Activated naive CD8-positive, alpha-beta T cell treated with anti-CD3 and anti-CD28 coated beads, Interleukin-2, amount 50 U/mL, for 24 hours (primary cell): ENCODE measurements around the gene CLNK.
A peak's percentile ranks its signal among the peaks of the same experiment; 100 is the strongest.

Experiments used
- ATAC-seq: fragments of 150-1000 bp; cut with Tn5 transposase; one replicate; pipeline ENCODE4 v1.10.0; 2021
- DNase-seq: peaks from one replicate; pipeline ENCODE4 v3.0.0; 2021
- H3K27ac Mint-ChIP-seq: one replicate; pipeline ENCODE4 v1.8.0; 2021; ENCODE audit warnings: mild to moderate bottlenecking, mixed read lengths
- H3K27me3 Mint-ChIP-seq: one replicate; pipeline ENCODE4 v1.8.0; 2021; ENCODE audit warnings: mixed read lengths
- H3K36me3 Mint-ChIP-seq: one replicate; pipeline ENCODE4 v1.8.0; 2021; ENCODE audit warnings: low read depth, mixed read lengths
- H3K4me1 Mint-ChIP-seq: one replicate; pipeline ENCODE4 v1.8.0; 2021; ENCODE audit warnings: mixed read lengths
- H3K4me3 Mint-ChIP-seq: one replicate; pipeline ENCODE4 v1.8.0; 2021; ENCODE audit warnings: mild to moderate bottlenecking, moderate library complexity, mixed read lengths
- H3K9me3 Mint-ChIP-seq: one replicate; pipeline ENCODE4 v1.8.0; 2021; ENCODE audit warnings: mixed read lengths

The CLNK gene

GRCh38 chr4:10715696-10716095 is 31.1 kb upstream of the CLNK start:
- no peak for DNase-seq
- Mint-ChIP-seq H3K4me1 (peaks cover 4% of the 10 kb centered on the region), H3K9me3 (peaks cover 6% of the 10 kb centered on the region), H3K27me3 (peaks cover 6% of the 10 kb centered on the region), H3K4me3 (no peak overlapping the region), H3K36me3 (no peaks in the 10 kb centered on the region), H3K27ac (no peak overlapping the region)
- ATAC-seq = no peak

DNA sequence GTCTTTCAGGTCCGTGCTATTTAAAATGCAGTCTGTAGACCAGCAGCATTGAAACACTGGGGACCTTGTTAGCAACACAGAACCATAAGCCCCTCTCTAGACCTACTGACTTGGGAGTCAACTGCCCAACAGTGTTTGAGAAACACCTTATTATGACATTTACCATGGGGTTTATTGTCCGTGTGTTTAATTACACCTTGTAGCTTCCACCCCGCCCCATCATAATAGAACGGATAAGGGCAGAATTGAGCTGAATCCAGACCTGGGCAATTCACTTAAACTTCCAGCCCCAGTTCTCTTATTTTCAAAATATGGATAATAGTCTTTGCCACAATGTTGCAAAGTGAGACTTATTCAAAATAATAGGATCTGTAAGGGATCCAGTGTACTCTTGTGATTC is 30.6 kb upstream of the CLNK start:
- H3K9me3 Mint-ChIP-seq = peaks cover 6% of the 10 kb centered on the region
- no peak for DNase-seq
- no peaks in the 10 kb centered on the region for H3K36me3 Mint-ChIP-seq
- H3K27me3 Mint-ChIP-seq = peaks cover 6% of the 10 kb centered on the region
- H3K4me1 Mint-ChIP-seq = peaks cover 4% of the 10 kb centered on the region
- no peak overlapping the region for H3K27ac Mint-ChIP-seq
- ATAC-seq = no peak
- H3K4me3 Mint-ChIP-seq = no peak overlapping the region

- Mint-ChIP-seq H3K4me1 (no peaks in the 10 kb centered on the region), H3K27me3 (peaks cover 6% of the 10 kb centered on the region), H3K9me3 (peaks cover 6% of the 10 kb centered on the region), H3K36me3 (no peaks in the 10 kb centered on the region), H3K27ac (no peak overlapping the region), H3K4me3 (no peak overlapping the region)
- no peak for ATAC-seq
- DNase-seq = no peak
Measured at GRCh38 chr4:10713591-10713990, 29.0 kb upstream of the CLNK start.

- H3K9me3 Mint-ChIP-seq = no peaks in the 10 kb centered on the region
- no peaks in the 10 kb centered on the region for H3K36me3 Mint-ChIP-seq
- H3K4me1 Mint-ChIP-seq = no peaks in the 10 kb centered on the region
- no peak overlapping the region for H3K4me3 Mint-ChIP-seq
- peaks cover 2% of the 10 kb centered on the region for H3K27me3 Mint-ChIP-seq
- ATAC-seq = no peak
- no peak for DNase-seq
- H3K27ac Mint-ChIP-seq = no peak overlapping the region
Measured at GRCh38 chr4:10706236-10706635, 21.7 kb upstream of the CLNK start.

- no peak overlapping the region for H3K4me3 Mint-ChIP-seq
- H3K27ac Mint-ChIP-seq = no peak overlapping the region
- H3K36me3 Mint-ChIP-seq = no peaks in the 10 kb centered on the region
- no peak for DNase-seq
- no peaks in the 10 kb centered on the region for H3K4me1 Mint-ChIP-seq
- H3K9me3 Mint-ChIP-seq = no peaks in the 10 kb centered on the region
- H3K27me3 Mint-ChIP-seq = peaks cover 2% of the 10 kb centered on the region
- ATAC-seq = no peak
Measured at GRCh38 chr4:10704430-10704810, 19.9 kb upstream of the CLNK start.

DNA sequence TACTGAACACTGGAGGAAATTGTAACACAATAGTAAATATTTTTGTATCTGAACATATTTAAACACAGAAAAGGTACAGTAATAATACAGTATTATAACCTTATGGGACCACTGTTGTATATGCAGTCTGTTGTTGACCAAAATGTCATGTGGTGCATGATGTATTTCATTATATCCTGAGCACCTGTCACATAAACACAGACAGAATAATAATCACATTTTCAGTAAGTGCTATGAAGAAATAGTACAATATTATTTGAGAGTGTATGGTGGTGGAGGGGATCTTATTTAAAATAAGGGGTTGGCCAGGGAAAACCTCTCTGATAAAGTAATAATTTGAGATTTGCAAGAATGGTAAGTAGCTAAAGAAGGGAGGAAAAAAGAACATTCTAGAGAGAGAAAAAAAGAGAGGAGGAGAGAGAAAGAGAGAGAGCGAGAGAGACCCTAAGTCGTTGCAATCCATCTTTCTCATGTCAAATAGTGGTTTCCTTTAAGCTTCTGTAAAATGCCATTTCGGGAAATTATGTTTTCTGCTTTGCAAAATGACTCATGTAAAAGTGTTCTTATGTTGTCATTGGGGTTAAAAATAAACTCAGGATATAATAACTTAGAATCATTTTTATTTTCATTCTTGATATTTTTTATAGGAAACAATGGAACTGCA is 19.3 kb upstream of the CLNK start:
- Mint-ChIP-seq H3K9me3 (peaks cover 3% of the 10 kb centered on the region), H3K27ac (no peak overlapping the region), H3K4me1 (no peaks in the 10 kb centered on the region), H3K27me3 (peaks cover 2% of the 10 kb centered on the region), H3K4me3 (no peak overlapping the region), H3K36me3 (no peaks in the 10 kb centered on the region)
- no peak for DNase-seq
- no peak for ATAC-seq

GRCh38 chr4:10703156-10703555 is 18.6 kb upstream of the CLNK start:
- no peak for DNase-seq
- peaks cover 2% of the 10 kb centered on the region for H3K27me3 Mint-ChIP-seq
- no peak overlapping the region for H3K4me3 Mint-ChIP-seq
- H3K4me1 Mint-ChIP-seq = no peaks in the 10 kb centered on the region
- ATAC-seq = no peak
- H3K9me3 Mint-ChIP-seq = peaks cover 9% of the 10 kb centered on the region
- H3K36me3 Mint-ChIP-seq = no peaks in the 10 kb centered on the region
- no peak overlapping the region for H3K27ac Mint-ChIP-seq

- H3K27me3 Mint-ChIP-seq = peaks cover 2% of the 10 kb centered on the region
- peaks cover 9% of the 10 kb centered on the region for H3K9me3 Mint-ChIP-seq
- no peak for DNase-seq
- no peak overlapping the region for H3K4me3 Mint-ChIP-seq
- no peak for ATAC-seq
- H3K4me1 Mint-ChIP-seq = no peaks in the 10 kb centered on the region
- H3K36me3 Mint-ChIP-seq = no peaks in the 10 kb centered on the region
- H3K27ac Mint-ChIP-seq = no peak overlapping the region
Measured at GRCh38 chr4:10701702-10702460, 17.3 kb upstream of the CLNK start.

DNA sequence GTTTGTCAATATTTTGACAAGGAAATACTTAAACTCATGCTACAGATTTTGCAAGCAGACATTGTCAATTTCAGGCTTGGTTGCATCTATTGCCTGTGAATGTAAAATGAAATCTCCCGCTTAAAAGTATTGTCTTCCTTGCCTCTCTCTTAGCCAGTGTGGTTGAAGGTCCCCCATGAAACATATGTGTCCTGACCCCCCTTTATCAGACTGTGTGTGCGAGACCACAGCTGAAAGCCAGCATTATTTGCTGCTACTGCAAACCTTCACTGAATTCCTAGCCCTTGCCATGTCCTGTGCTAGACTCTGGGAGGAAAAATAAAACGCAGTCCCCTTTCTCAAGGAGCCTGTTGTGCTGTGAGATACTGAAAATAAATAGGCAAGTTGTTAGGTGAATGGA is 16.6 kb upstream of the CLNK start:
- DNase-seq (no peak), ATAC-seq (no peak)
- H3K27me3 Mint-ChIP-seq = peaks cover 2% of the 10 kb centered on the region
- no peak overlapping the region for H3K4me3 Mint-ChIP-seq
- no peak overlapping the region for H3K27ac Mint-ChIP-seq
- no peaks in the 10 kb centered on the region for H3K36me3 Mint-ChIP-seq
- peaks cover 9% of the 10 kb centered on the region for H3K9me3 Mint-ChIP-seq
- H3K4me1 Mint-ChIP-seq = no peaks in the 10 kb centered on the region

DNA sequence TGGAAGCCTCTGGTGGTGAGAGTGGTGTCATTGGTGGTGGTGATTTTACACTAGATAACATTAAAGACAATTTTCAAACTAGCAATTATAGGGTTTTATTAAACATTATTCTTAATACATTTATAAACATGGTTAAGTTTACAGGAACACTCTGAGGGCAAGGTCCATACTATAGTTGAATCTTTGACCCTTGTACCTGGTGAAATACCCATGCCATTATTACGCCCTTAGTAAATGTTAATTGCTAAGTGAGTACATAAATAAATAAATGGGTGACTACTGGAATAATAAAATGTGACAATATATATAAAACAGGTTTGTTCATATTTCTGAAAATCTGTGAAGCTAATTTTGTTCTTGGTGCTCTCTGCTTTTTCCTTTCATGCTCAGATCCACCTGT is 13.6 kb upstream of the CLNK start:
- Mint-ChIP-seq H3K27ac (no peak overlapping the region), H3K27me3 (no peaks in the 10 kb centered on the region), H3K4me1 (no peaks in the 10 kb centered on the region), H3K36me3 (no peaks in the 10 kb centered on the region), H3K4me3 (no peak overlapping the region), H3K9me3 (peaks cover 10% of the 10 kb centered on the region)
- no peak for ATAC-seq
- DNase-seq = no peak

GRCh38 chr4:10697086-10697485 is 12.5 kb upstream of the CLNK start:
- H3K27ac Mint-ChIP-seq = no peak overlapping the region
- H3K4me1 Mint-ChIP-seq = no peaks in the 10 kb centered on the region
- no peak for ATAC-seq
- DNase-seq = no peak
- no peaks in the 10 kb centered on the region for H3K27me3 Mint-ChIP-seq
- H3K36me3 Mint-ChIP-seq = no peaks in the 10 kb centered on the region
- H3K9me3 Mint-ChIP-seq = peaks cover 14% of the 10 kb centered on the region
- no peak overlapping the region for H3K4me3 Mint-ChIP-seq

DNA sequence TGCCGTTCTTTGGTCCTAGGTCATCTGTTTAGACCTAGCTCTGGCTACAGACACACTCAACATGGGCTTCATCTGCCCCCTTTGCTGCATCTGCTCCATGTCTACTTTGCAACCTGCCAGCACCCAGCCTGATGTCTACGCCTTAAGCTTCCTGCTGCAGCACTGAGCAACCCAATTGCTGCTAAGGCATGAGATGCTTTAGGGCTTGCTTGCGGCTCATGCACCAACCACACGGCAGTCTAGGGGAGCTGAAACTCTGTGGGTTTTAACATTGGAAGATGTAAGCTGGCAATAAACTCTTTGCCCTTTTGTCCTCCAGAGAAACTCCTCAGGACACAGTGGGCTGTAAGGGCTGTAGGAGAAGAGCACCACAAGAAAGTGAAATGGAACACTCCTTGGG is 11.7 kb upstream of the CLNK start:
- peak; percentile 59 for ATAC-seq
- DNase-seq = no peak
- H3K36me3 Mint-ChIP-seq = no peaks in the 10 kb centered on the region
- H3K4me3 Mint-ChIP-seq = no peak overlapping the region
- H3K4me1 Mint-ChIP-seq = no peaks in the 10 kb centered on the region
- H3K27me3 Mint-ChIP-seq = no peaks in the 10 kb centered on the region
- no peak overlapping the region for H3K27ac Mint-ChIP-seq
- H3K9me3 Mint-ChIP-seq = peaks cover 14% of the 10 kb centered on the region

- Mint-ChIP-seq H3K9me3 (peaks cover 14% of the 10 kb centered on the region), H3K4me1 (no peaks in the 10 kb centered on the region), H3K4me3 (no peak overlapping the region), H3K36me3 (no peaks in the 10 kb centered on the region), H3K27ac (no peak overlapping the region), H3K27me3 (no peaks in the 10 kb centered on the region)
- DNase-seq = no peak
- no peak for ATAC-seq
Measured at GRCh38 chr4:10694828-10695209, 10.3 kb upstream of the CLNK start.

DNA sequence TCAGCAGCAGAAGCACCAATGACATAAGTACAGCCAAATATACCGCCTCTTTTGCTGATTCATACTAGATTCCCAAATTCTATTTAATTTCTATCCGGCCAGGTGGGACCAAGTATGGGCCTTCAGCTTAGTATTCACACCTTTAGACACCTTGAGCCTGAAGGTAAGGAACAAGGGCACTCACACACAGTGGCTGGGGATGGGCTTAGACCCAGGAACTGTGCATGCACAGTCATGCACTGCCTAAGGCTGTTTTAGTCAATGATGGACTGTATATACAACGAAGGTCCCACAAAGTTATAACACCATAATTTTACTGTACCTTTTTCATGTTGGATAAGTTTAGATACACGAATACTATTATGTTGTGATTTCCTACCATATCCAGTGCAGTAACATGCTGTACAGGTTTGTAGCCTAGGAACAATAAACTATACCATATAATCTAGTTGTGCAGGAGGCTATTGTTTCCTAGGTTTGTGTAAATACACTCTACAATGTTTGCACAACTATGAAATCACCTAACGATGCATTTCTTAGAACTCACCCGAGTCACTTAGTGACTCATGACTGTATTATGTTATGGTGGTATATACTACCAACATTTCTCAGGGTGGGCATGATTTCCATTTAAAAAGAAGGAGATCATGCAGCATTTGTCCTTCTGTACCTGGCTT is 9.7 kb upstream of the CLNK start:
- Mint-ChIP-seq H3K9me3 (peaks cover 14% of the 10 kb centered on the region), H3K27ac (no peak overlapping the region), H3K36me3 (no peaks in the 10 kb centered on the region), H3K4me1 (peaks cover 1% of the 10 kb centered on the region), H3K27me3 (no peaks in the 10 kb centered on the region), H3K4me3 (no peak overlapping the region)
- DNase-seq (no peak), ATAC-seq (no peak)

DNA sequence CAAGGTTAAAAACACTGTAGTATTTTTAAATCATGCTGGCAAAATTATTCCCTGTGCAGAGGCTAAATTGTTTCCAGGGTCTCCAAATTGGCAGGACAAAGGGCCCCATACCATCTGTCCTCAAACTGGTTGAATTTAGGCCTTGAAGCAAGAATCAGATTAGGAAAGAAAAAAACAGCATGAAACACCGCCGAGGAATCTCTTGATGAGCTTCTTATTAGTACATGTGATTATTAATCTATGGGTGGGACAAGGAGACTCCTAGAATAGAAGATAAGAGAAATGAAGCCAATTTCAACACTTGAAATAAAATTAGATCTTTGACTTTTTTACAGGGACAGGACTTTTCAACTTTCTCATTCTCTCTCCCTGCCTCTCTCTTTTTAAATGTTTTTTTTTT is 7.1 kb upstream of the CLNK start:
- H3K36me3 Mint-ChIP-seq = no peaks in the 10 kb centered on the region
- H3K4me1 Mint-ChIP-seq = peaks cover 16% of the 10 kb centered on the region
- no peak overlapping the region for H3K27ac Mint-ChIP-seq
- H3K27me3 Mint-ChIP-seq = no peaks in the 10 kb centered on the region
- no peak for DNase-seq
- H3K9me3 Mint-ChIP-seq = peaks cover 5% of the 10 kb centered on the region
- no peak overlapping the region for H3K4me3 Mint-ChIP-seq
- no peak for ATAC-seq
